IMR-90 (cell line): ENCODE results near the gene ACSL1. TPM values are rescaled to one million over a fixed set of nuclear protein-coding genes. Genes with fewer than 3 reads are reported as not detected.

Source experiments
- ATAC-seq: fragments of 200-7000 bp; cut with Tn5 transposase; 2 replicates; pipeline ENCODE4 v1.9.1; 2020; ENCODE audit warnings: low read depth, mild to moderate bottlenecking, moderate library complexity
- BruUV-seq: library from RNA; stranded (reverse); fragments of 400-500 nt; replicated peaks from 2 replicates; lab custom pipeline; 2021; lab: Mats Ljungman, UMichigan
- CTCF ChIA-PET: fragments of 300-600 bp; formaldehyde crosslinking; extraction: SDS; loops from one replicate; lab custom pipeline; 2021; ENCODE audit warnings: antibody characterized with exemption; lab: Yijun Ruan, JAX
- POLR2A ChIA-PET: fragments of 300-600 bp; sonication (Branson Sonifier 250); formaldehyde crosslinking; loops from one replicate; lab custom pipeline; 2022; ENCODE audit warnings: antibody characterized with exemption; ENCODE audit not compliant: unreplicated experiment; lab: Charles Lee
- DNase-seq: peaks from one replicate; pipeline ENCODE4 v3.0.0; 2013
- H2AFZ ChIP-seq: replicated peaks from 2 replicates; pipeline ENCODE3; 2013; ENCODE audit warnings: low read length, mild to moderate bottlenecking; ENCODE audit not compliant: poor library complexity
- H2AK5ac ChIP-seq: 2 replicates; pipeline ENCODE4 v1.6.1; 2013; ENCODE audit warnings: low read depth, low read length, inconsistent platforms
- H2AK9ac ChIP-seq: replicated peaks from 2 replicates; pipeline ENCODE3; 2013; ENCODE audit warnings: mild to moderate bottlenecking, low read depth, low read length, moderate library complexity; ENCODE audit not compliant: poor library complexity
- H2BK120ac ChIP-seq: 2 replicates; pipeline ENCODE4 v1.6.1; 2013; ENCODE audit warnings: low read depth, low read length, inconsistent platforms
- H2BK15ac ChIP-seq: 3 replicates; pipeline ENCODE4 v1.6.1; 2013; ENCODE audit warnings: low read depth, low read length, inconsistent platforms
- H2BK20ac ChIP-seq: 2 replicates; pipeline ENCODE4 v1.6.1; 2013; ENCODE audit warnings: low read depth, mild to moderate bottlenecking, inconsistent platforms, low read length, moderate library complexity
- H2BK5ac ChIP-seq: 2 replicates; pipeline ENCODE4 v1.6.1; 2013; ENCODE audit warnings: mild to moderate bottlenecking, low read depth, low read length, inconsistent platforms; ENCODE audit not compliant: poor library complexity, severe bottlenecking
- H3K14ac ChIP-seq: replicated peaks from 2 replicates; pipeline ENCODE4 v1.6.1; 2013; ENCODE audit warnings: low read depth, low read length, inconsistent platforms
- H3K18ac ChIP-seq: 2 replicates; pipeline ENCODE4 v1.6.1; 2013; ENCODE audit warnings: low read depth, low read length, control low read depth
- H3K23ac ChIP-seq: 2 replicates; pipeline ENCODE4 v1.6.1; 2013; ENCODE audit warnings: low read depth, low read length, inconsistent platforms
- H3K27ac ChIP-seq: 2 replicates; pipeline ENCODE4 v1.5.1; 2013; ENCODE audit warnings: mild to moderate bottlenecking, control low read depth, low read length; ENCODE audit not compliant: insufficient read depth
- H3K27me3 ChIP-seq: 2 replicates; pipeline ENCODE4 v1.6.1; 2013; ENCODE audit warnings: low read length; ENCODE audit not compliant: control insufficient read depth, insufficient read depth
- H3K36me3 ChIP-seq: 2 replicates; pipeline ENCODE4 v1.6.1; 2013; ENCODE audit warnings: low read length, mixed read lengths; ENCODE audit not compliant: control insufficient read depth, insufficient read depth
- H3K4ac ChIP-seq: 2 replicates; pipeline ENCODE4 v1.6.1; 2013; ENCODE audit warnings: low read depth, low read length, inconsistent platforms
- H3K4me1 ChIP-seq: 2 replicates; pipeline ENCODE4 v1.6.1; 2013; ENCODE audit warnings: low read length, mixed read lengths; ENCODE audit not compliant: control insufficient read depth, insufficient read depth
- H3K4me2 ChIP-seq: 2 replicates; pipeline ENCODE4 v1.6.1; 2013; ENCODE audit warnings: low read depth, mild to moderate bottlenecking, control low read depth, low read length, moderate library complexity
- H3K4me3 ChIP-seq: 2 replicates; pipeline ENCODE4 v1.5.1; 2013; ENCODE audit warnings: low read depth, mild to moderate bottlenecking, control low read depth, low read length, moderate library complexity; ENCODE audit not compliant: insufficient read depth
- H3K56ac ChIP-seq: 2 replicates; pipeline ENCODE4 v1.6.1; 2013; ENCODE audit warnings: low read length, inconsistent platforms; ENCODE audit not compliant: insufficient read depth; ENCODE audit errors: extremely low read depth
- H3K79me1 ChIP-seq, 2 experiments: 2 replicates each; pipeline ENCODE4 v1.6.1; 2013; ENCODE audit warnings: low read length in 2 of 2, inconsistent platforms in 1 of 2, low read depth in 1 of 2
- H3K9ac ChIP-seq: 2 replicates; pipeline ENCODE4 v1.6.1; 2013; ENCODE audit warnings: low read depth, low read length, control low read depth
- H3K9me1 ChIP-seq: 2 replicates; pipeline ENCODE4 v1.6.1; 2013; ENCODE audit warnings: low read length, inconsistent platforms; ENCODE audit not compliant: insufficient read depth
- H3K9me3 ChIP-seq: 2 replicates; pipeline ENCODE4 v1.6.1; 2013; ENCODE audit warnings: low read length; ENCODE audit not compliant: control insufficient read depth, insufficient read depth
- H4K20me1 ChIP-seq: 2 replicates; pipeline ENCODE4 v1.6.1; 2013; ENCODE audit warnings: low read length, inconsistent platforms; ENCODE audit not compliant: insufficient read depth
- H4K5ac ChIP-seq: 2 replicates; pipeline ENCODE4 v1.6.1; 2013; ENCODE audit warnings: mild to moderate bottlenecking, low read depth, low read length, control low read depth
- H4K8ac ChIP-seq, 2 experiments: 2 replicates each; pipeline ENCODE4 v1.6.1; 2013; ENCODE audit warnings: low read depth in 2 of 2, low read length in 2 of 2, control low read depth in 1 of 2, inconsistent platforms in 1 of 2
- H4K91ac ChIP-seq: 2 replicates; pipeline ENCODE4 v1.6.1; 2013; ENCODE audit warnings: low read depth, low read length, inconsistent platforms; ENCODE audit not compliant: insufficient read depth
- BHLHE40 ChIP-seq: fragments of 150-350 bp; IDR thresholded peaks from 2 replicates; pipeline ENCODE4 v1.6.1; 2016; ENCODE audit warnings: mild to moderate bottlenecking, low read depth, low read length
- CEBPB ChIP-seq: IDR thresholded peaks from 2 replicates; pipeline ENCODE4 v1.6.1; 2012; ENCODE audit warnings: low read depth, low read length, improper control_type of control experiment
- CHD1 ChIP-seq: IDR thresholded peaks from 2 replicates; pipeline ENCODE4 v1.6.1; 2012; ENCODE audit warnings: low read depth, low read length, improper control_type of control experiment
- FOS ChIP-seq: fragments of 150-350 bp; IDR thresholded peaks from 2 replicates; pipeline ENCODE4 v1.6.1; 2016; ENCODE audit warnings: low read depth, low read length
- MAFK ChIP-seq: IDR thresholded peaks from 2 replicates; pipeline ENCODE4 v1.6.1; 2012; ENCODE audit warnings: low read depth, low read length, improper control_type of control experiment
- MAZ ChIP-seq: IDR thresholded peaks from 2 replicates; pipeline ENCODE4 v1.6.1; 2012; ENCODE audit warnings: low read depth, mild to moderate bottlenecking, low read length, improper control_type of control experiment, moderate library complexity, borderline replicate concordance
- MXI1 ChIP-seq: IDR thresholded peaks from 2 replicates; pipeline ENCODE4 v1.6.1; 2012; ENCODE audit warnings: low read depth, mild to moderate bottlenecking, low read length, moderate library complexity, borderline replicate concordance
- NFE2L2 ChIP-seq: fragments of 150-350 bp; IDR thresholded peaks from 2 replicates; pipeline ENCODE4 v1.6.1; 2016; ENCODE audit warnings: low read depth, mild to moderate bottlenecking, low read length
- POLR2A ChIP-seq: IDR thresholded peaks from 2 replicates; pipeline ENCODE4 v1.6.1; 2012; ENCODE audit warnings: mild to moderate bottlenecking, low read depth, low read length
- RAD21 ChIP-seq: IDR thresholded peaks from 2 replicates; pipeline ENCODE4 v1.6.1; 2012; ENCODE audit warnings: low read length, improper control_type of control experiment
- RCOR1 ChIP-seq: IDR thresholded peaks from 2 replicates; pipeline ENCODE4 v1.6.1; 2012; ENCODE audit warnings: mild to moderate bottlenecking, low read length, improper control_type of control experiment; ENCODE audit not compliant: insufficient replicate concordance
- RFX5 ChIP-seq: IDR thresholded peaks from 2 replicates; pipeline ENCODE4 v1.8.0; 2012; ENCODE audit warnings: low read depth, mild to moderate bottlenecking, low read length, moderate library complexity
- SMC3 ChIP-seq: fragments of 150-350 bp; IDR thresholded peaks from 2 replicates; pipeline ENCODE4 v1.6.1; 2016; ENCODE audit warnings: low read depth, mild to moderate bottlenecking, antibody characterized with exemption, low read length, moderate library complexity
- WGBS, 2 experiments: methylation state at CpG; one replicate each; pipeline versions ENCODE4 v1.1.5 to v1.1.7; 2013; ENCODE audit warnings: missing lambda C conversion rate in 2 of 2; ENCODE audit not compliant: insufficient read length in 1 of 2; ENCODE audit errors: extremely low coverage in 2 of 2; 5-methylcytosine and 5-hydroxymethylcytosine counted together
- dilution Hi-C: fragments of 300-500 bp; cut with HindIII; formaldehyde crosslinking; loops from one replicate; pipeline ENCODE4 v1.14.3; 2018; ENCODE audit warnings: low sequenced_read_pairs; ENCODE audit not compliant: unreplicated experiment
- in situ Hi-C: fragments of 300-500 bp; cut with MboI; formaldehyde crosslinking; loops from 3 replicates; pipeline ENCODE4 v1.14.3; 2019; ENCODE audit warnings: low sequenced_read_pairs, inconsistent platforms, mixed read lengths
- intact Hi-C: fragments of 100-400 bp; cut with micrococcal nuclease; formaldehyde crosslinking; loops from 2 replicates; pipeline ENCODE4 v1.10.0; 2022
- polyA plus RNA-seq, 3 experiments: library from polyadenylated mRNA; depleted of rRNA; stranded (reverse); fragments of >200 nt; gene quantifications; 2 replicates each; pipeline ENCODE4 v1.2.3, GENCODE V29; 2012; ENCODE audit warnings: low replicate concordance in 1 of 3
- total RNA-seq: library from RNA; depleted of rRNA; stranded (reverse); fragments of >200 nt; gene quantifications from 2 replicates; pipeline ENCODE4 v1.2.3, GENCODE V29; 2012
- TF ChIP-seq, protein P1 (sequence below): conservative IDR thresholded peaks from 2 replicates; pipeline ENCODE4 v1.5.1; 2012; ENCODE audit warnings: mild to moderate bottlenecking, low read depth, low read length, improper control_type of control experiment
- TF ChIP-seq, protein P2 (sequence below): fragments of 150-350 bp; IDR thresholded peaks from 2 replicates; pipeline ENCODE4 v1.6.1; 2016; ENCODE audit warnings: low read depth, mild to moderate bottlenecking, low read length, moderate library complexity, borderline replicate concordance
- TF ChIP-seq, protein P3 (sequence below): fragments of 150-350 bp; IDR thresholded peaks from 2 replicates; pipeline ENCODE4 v1.6.1; 2017; ENCODE audit warnings: mild to moderate bottlenecking, antibody characterized with exemption, low read length, low read depth

The ACSL1 gene
- total and polyA plus RNA-seq, 2 of the 4 experiments (the other 2 are of a cell fraction) = 14.4 to 26.0 TPM

DNA sequence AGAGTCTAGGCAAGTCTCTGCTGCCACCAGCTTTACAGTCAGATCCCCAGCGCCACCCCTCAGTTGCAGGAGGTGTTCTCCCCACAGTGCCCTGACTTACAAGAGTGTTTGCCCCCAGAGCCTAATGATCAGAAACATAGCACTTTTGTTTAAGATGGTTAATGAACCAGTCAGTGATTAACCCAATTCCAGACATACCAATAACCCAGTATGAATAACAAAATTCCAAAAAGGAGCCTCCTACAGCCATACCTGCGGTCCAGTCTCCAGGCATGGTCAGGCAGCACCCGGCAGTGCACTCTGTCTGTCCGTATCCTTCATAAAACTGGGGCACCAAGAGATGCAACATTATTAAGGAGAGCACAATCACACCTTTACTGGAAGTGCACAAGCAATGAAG, 61.2 kb downstream of the ACSL1 start:
- Histone ChIP-seq H3K4me1 (peaks cover 3% of the 10 kb centered on the region), H3K23ac (no peak overlapping the region), H4K91ac (no peak overlapping the region), H3K4me2 (no peak overlapping the region), H3K36me3 (peaks cover 20% of the 10 kb centered on the region), H3K4ac (no peak overlapping the region), H2BK15ac (no peak overlapping the region), H3K9ac (no peak overlapping the region), H2AK5ac (no peak overlapping the region), H3K27me3 (no peaks in the 10 kb centered on the region), H3K79me1 (no peaks in the 10 kb centered on the region), H2BK5ac (no peak overlapping the region), H3K27ac (no peak overlapping the region), H3K18ac (no peak overlapping the region), H2AFZ (no peak overlapping the region), H3K9me1 (no peaks in the 10 kb centered on the region), H3K56ac (no peak overlapping the region), H3K9me3 (no peaks in the 10 kb centered on the region), H2AK9ac (no peak overlapping the region), H3K14ac (no peak overlapping the region), H4K5ac (no peak overlapping the region), H2BK20ac (no peak overlapping the region), H3K4me3 (no peak overlapping the region), H4K20me1 (no peaks in the 10 kb centered on the region), H2BK120ac (no peak overlapping the region), H4K8ac (no peak overlapping the region)
- in situ Hi-C loops (no loop called here), dilution Hi-C loops (no loop called here), intact Hi-C loops (no loop called here)
- DNase-seq (no peak), ATAC-seq (no peak)
- ChIA-PET CTCF (no interaction called here), POLR2A (no interaction called here)
- no TSS peak for BruUV-seq
- TF ChIP-seq FOS (no peak), RCOR1 (no peak), POLR2A (no peak), CEBPB (no peak), BHLHE40 (no peak), NFE2L2 (no peak), RAD21 (no peak), RFX5 (no peak), MXI1 (no peak), MAFK (no peak), CHD1 (no peak), SMC3 (no peak), MAZ (no peak)
- TF ChIP-seq, protein P1, sequence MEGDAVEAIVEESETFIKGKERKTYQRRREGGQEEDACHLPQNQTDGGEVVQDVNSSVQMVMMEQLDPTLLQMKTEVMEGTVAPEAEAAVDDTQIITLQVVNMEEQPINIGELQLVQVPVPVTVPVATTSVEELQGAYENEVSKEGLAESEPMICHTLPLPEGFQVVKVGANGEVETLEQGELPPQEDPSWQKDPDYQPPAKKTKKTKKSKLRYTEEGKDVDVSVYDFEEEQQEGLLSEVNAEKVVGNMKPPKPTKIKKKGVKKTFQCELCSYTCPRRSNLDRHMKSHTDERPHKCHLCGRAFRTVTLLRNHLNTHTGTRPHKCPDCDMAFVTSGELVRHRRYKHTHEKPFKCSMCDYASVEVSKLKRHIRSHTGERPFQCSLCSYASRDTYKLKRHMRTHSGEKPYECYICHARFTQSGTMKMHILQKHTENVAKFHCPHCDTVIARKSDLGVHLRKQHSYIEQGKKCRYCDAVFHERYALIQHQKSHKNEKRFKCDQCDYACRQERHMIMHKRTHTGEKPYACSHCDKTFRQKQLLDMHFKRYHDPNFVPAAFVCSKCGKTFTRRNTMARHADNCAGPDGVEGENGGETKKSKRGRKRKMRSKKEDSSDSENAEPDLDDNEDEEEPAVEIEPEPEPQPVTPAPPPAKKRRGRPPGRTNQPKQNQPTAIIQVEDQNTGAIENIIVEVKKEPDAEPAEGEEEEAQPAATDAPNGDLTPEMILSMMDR = no peak
- TF ChIP-seq, protein P2, sequence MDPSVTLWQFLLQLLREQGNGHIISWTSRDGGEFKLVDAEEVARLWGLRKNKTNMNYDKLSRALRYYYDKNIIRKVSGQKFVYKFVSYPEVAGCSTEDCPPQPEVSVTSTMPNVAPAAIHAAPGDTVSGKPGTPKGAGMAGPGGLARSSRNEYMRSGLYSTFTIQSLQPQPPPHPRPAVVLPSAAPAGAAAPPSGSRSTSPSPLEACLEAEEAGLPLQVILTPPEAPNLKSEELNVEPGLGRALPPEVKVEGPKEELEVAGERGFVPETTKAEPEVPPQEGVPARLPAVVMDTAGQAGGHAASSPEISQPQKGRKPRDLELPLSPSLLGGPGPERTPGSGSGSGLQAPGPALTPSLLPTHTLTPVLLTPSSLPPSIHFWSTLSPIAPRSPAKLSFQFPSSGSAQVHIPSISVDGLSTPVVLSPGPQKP = no peak
- TF ChIP-seq, protein P3, sequence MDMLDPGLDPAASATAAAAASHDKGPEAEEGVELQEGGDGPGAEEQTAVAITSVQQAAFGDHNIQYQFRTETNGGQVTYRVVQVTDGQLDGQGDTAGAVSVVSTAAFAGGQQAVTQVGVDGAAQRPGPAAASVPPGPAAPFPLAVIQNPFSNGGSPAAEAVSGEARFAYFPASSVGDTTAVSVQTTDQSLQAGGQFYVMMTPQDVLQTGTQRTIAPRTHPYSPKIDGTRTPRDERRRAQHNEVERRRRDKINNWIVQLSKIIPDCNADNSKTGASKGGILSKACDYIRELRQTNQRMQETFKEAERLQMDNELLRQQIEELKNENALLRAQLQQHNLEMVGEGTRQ = no peak
- WGBS, 2 experiments = 100% methylated on average over 2 of the region's 4 CpGs; no CpG with 5 or more reads in 1 of the 2 experiments
